Panc1 (cell line): Measurements from ENCODE around the gene SLC9A5. TPM values are rescaled to one million over a fixed set of nuclear protein-coding genes. Genes with fewer than 3 reads are reported as not detected.

Experiments
- ATAC-seq: fragments of 200-7000 bp; cut with Tn5 transposase; 2 replicates; pipeline ENCODE4 v1.9.1; 2020; ENCODE audit warnings: mild to moderate bottlenecking, moderate library complexity
- BruUV-seq: library from RNA; stranded (reverse); fragments of 400-500 nt; replicated peaks from 2 replicates; lab custom pipeline; 2021; lab: Mats Ljungman, UMichigan
- CTCF ChIA-PET: fragments of 300-600 bp; sonication (Branson Sonifier 250); formaldehyde crosslinking; loops from one replicate; lab custom pipeline; 2022; ENCODE audit warnings: antibody characterized with exemption; lab: Charles Lee
- POLR2A ChIA-PET: fragments of 300-600 bp; sonication (Branson Sonifier 250); formaldehyde crosslinking; loops from one replicate; lab custom pipeline; 2022; ENCODE audit warnings: antibody characterized with exemption; lab: Charles Lee
- DNase-seq: peaks from one replicate; pipeline ENCODE4 v3.0.0-alpha.2; 2010; ENCODE audit warnings: low read depth, low spot score
- H3K27ac ChIP-seq: 2 replicates; pipeline ENCODE4 v1.5.1; 2011; ENCODE audit warnings: mild to moderate bottlenecking, low read length, inconsistent platforms
- H3K27me3 ChIP-seq: fragments of 200-500 bp; sonication (Bioruptor generic); 2 replicates; pipeline ENCODE4 v1.6.0; 2014; ENCODE audit warnings: low read length, inconsistent platforms; ENCODE audit not compliant: control insufficient read depth, insufficient read depth
- H3K36me3 ChIP-seq: fragments of 200-500 bp; sonication (Bioruptor generic); 2 replicates; pipeline ENCODE4 v1.5.1; 2014; ENCODE audit warnings: inconsistent platforms, mild to moderate bottlenecking, low read length, moderate library complexity; ENCODE audit not compliant: control insufficient read depth, insufficient read depth
- H3K4me1 ChIP-seq: 2 replicates; pipeline ENCODE4 v1.5.1; 2011; ENCODE audit warnings: inconsistent platforms, mild to moderate bottlenecking, low read length, moderate library complexity; ENCODE audit not compliant: control insufficient read depth, insufficient read depth
- H3K4me3 ChIP-seq, 2 experiments: 2 replicates each; pipeline ENCODE4 v1.5.1; 2011 to 2012; ENCODE audit warnings: low read depth in 2 of 2, low read length in 2 of 2, mild to moderate bottlenecking in 2 of 2, inconsistent platforms in 1 of 2, moderate library complexity in 1 of 2
- H3K9me3 ChIP-seq: fragments of 200-500 bp; sonication (Bioruptor generic); 2 replicates; pipeline ENCODE4 v1.5.1; 2014; ENCODE audit warnings: low read depth, mild to moderate bottlenecking, inconsistent platforms, low read length, moderate library complexity; ENCODE audit not compliant: control insufficient read depth, insufficient read depth
- POLR2AphosphoS5 ChIP-seq: IDR thresholded peaks from 2 replicates; pipeline ENCODE4 v1.6.1; 2012; ENCODE audit warnings: mild to moderate bottlenecking, low read depth, low read length, moderate library complexity
- REST ChIP-seq, 2 experiments: IDR thresholded peaks; 2 replicates each; pipeline ENCODE4 v1.6.1; 2011 to 2012; ENCODE audit warnings: low read depth in 2 of 2, control low read depth in 1 of 2, low read length in 1 of 2, mild to moderate bottlenecking in 1 of 2, moderate library complexity in 1 of 2; ENCODE audit not compliant: insufficient read depth in 1 of 2
- SIN3A ChIP-seq: IDR thresholded peaks from 2 replicates; pipeline ENCODE4 v1.6.1; 2012; ENCODE audit warnings: low read depth, mild to moderate bottlenecking, low read length, moderate library complexity, borderline replicate concordance; ENCODE audit not compliant: insufficient read depth
- TCF7L2 ChIP-seq: IDR thresholded peaks from 2 replicates; pipeline ENCODE4 v1.6.1; 2011; ENCODE audit warnings: mild to moderate bottlenecking, low read depth, low read length, inconsistent platforms
- in situ Hi-C: cut with HindIII; loops from 2 replicates; pipeline ENCODE4 v1.10.0; 2016; ENCODE audit warnings: low sequenced_read_pairs, low pct_unique_long_range_greater_than_20kb
- intact Hi-C: fragments of 100-400 bp; cut with micrococcal nuclease; formaldehyde crosslinking; loops from one replicate; pipeline ENCODE4 v1.10.0; 2022; ENCODE audit not compliant: unreplicated experiment
- total RNA-seq: library from RNA; stranded (reverse); gene quantifications from one replicate; pipeline ENCODE4 v1.2.1, GENCODE V29; 2021; ENCODE audit not compliant: unreplicated experiment
- TF ChIP-seq, protein P1 (sequence below): fragments of 450-650 bp; IDR thresholded peaks from 2 replicates; pipeline ENCODE4 v1.5.1; 2017; ENCODE audit warnings: mild to moderate bottlenecking

Gene SLC9A5
- total RNA-seq, 1 experiment from 2014 or later, result 1.7 TPM

- intact Hi-C loops (no loop called here), in situ Hi-C loops (no loop called here)
- TF ChIP-seq, protein P1, sequence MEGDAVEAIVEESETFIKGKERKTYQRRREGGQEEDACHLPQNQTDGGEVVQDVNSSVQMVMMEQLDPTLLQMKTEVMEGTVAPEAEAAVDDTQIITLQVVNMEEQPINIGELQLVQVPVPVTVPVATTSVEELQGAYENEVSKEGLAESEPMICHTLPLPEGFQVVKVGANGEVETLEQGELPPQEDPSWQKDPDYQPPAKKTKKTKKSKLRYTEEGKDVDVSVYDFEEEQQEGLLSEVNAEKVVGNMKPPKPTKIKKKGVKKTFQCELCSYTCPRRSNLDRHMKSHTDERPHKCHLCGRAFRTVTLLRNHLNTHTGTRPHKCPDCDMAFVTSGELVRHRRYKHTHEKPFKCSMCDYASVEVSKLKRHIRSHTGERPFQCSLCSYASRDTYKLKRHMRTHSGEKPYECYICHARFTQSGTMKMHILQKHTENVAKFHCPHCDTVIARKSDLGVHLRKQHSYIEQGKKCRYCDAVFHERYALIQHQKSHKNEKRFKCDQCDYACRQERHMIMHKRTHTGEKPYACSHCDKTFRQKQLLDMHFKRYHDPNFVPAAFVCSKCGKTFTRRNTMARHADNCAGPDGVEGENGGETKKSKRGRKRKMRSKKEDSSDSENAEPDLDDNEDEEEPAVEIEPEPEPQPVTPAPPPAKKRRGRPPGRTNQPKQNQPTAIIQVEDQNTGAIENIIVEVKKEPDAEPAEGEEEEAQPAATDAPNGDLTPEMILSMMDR, result no peak
- TF ChIP-seq TCF7L2 (no peak), SIN3A (no peak)
- ChIA-PET CTCF (no interaction called here), POLR2A (no interaction called here)
- Histone ChIP-seq H3K27me3 (no peaks in the 10 kb centered on the region), H3K27ac (no peak overlapping the region), H3K4me1 (no peaks in the 10 kb centered on the region), H3K4me3 (no peak overlapping the region), H3K36me3 (no peaks in the 10 kb centered on the region), H3K9me3 (no peaks in the 10 kb centered on the region)
- no TSS peak for BruUV-seq
- DNase-seq (no peak), ATAC-seq (peak; percentile 20; the same call in 1 of the 2 replicates)
Observed at GRCh38 chr16:67215706-67216105, 33.1 kb upstream of the SLC9A5 start.

DNA sequence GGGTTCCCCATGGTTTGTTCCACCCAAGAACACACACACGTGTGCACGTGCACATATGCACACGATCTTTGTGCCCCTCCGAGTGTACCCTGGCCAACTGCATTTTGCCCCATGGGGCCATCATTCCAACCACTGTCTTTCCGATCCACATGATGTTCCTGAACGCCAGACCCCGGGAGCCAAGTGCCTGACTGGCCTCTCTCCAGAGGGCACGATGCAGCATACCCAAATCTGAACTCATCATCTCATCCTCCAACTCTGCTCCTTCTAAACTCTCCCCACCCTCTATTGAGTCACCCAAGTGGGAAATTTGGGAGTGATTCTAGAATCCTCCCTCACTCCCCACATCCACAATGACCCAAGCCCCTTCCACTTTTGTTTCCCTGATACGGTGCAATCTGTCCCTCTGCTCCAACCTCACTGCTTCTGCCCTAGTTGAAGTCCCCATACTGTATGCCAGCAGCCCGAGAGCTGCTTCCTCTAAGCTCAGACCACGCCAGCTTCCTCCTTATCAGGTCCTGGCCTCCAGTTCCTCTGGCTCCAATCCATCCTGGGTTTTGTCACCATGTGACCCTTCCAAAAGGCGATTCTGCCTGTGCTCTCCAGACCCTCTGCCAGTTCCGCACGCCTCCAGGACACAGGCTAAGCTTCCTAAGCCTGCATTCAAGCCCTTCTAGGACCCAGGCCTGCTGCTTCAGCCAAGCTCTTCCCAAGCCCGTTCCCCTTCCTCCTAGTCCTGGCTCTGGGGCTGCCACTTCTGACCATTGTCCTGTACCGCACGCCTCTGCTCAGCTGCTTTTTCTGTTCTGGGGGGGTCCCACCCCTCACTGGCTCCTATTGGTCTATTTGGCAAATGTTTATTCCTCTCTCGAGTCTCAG lies 31.9 kb upstream of the SLC9A5 start:
- ChIA-PET CTCF (interaction anchor here (0.6 kb wide), 1 partner anchor 118 kb away, joined by 3 read pairs; no protein-coding TSS in a partner anchor), POLR2A (no interaction called here)
- TF ChIP-seq POLR2AphosphoS5, result no peak
- Histone ChIP-seq H3K27me3 (no peaks in the 10 kb centered on the region), H3K4me3 (no peak overlapping the region), H3K4me1 (no peaks in the 10 kb centered on the region), H3K9me3 (no peaks in the 10 kb centered on the region), H3K27ac (no peak overlapping the region), H3K36me3 (no peaks in the 10 kb centered on the region)
- intact Hi-C loops (no loop called here), in situ Hi-C loops (no loop called here)
- ATAC-seq (no peak), DNase-seq (no peak)
- no TSS peak for BruUV-seq

DNA sequence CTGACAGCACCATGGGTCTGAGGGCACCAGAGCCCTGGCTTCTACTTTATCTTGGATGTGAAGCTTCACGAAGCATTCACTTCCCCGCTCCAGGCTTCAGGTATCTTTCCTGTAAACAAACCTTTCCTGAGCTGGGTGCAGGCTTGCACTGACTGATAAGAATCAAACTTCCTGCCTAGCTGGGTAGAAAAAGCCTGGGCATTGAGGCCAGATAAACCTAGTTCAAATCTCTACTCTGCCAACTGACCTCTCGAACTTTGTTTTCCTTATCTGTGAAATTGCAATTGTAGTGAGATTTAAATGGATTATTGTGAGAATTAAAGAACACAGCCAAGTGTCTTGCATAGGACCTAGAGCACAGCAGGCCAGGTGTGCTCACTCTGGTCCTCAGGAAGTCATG lies 24.8 kb upstream of the SLC9A5 start:
- Histone ChIP-seq H3K4me3 (no peak overlapping the region), H3K27ac (no peak overlapping the region), H3K36me3 (peaks cover 5% of the 10 kb centered on the region; the same call in 1 of the 2 replicates), H3K27me3 (no peaks in the 10 kb centered on the region), H3K9me3 (no peaks in the 10 kb centered on the region), H3K4me1 (peaks cover 4% of the 10 kb centered on the region; the same call in 1 of the 2 replicates)
- BruUV-seq, result no TSS peak
- no peak for TF ChIP-seq TCF7L2
- TF ChIP-seq, protein P1, result no peak
- TF ChIP-seq SIN3A, result no peak
- no peak for TF ChIP-seq POLR2AphosphoS5
- TF ChIP-seq REST (IDR thresholded peaks at IDR 0.05; ENCODE audit: insufficient read depth in 1 of 2, low read depth in 2 of 2, low read length in 1 of 2), result no peak
- CTCF ChIA-PET, result no interaction called here
- in situ Hi-C loops, result no loop called here
- ATAC-seq (no peak), DNase-seq (no peak)
- intact Hi-C loops, result no loop called here
- POLR2A ChIA-PET, result interaction anchor here (0.7 kb wide), 1 partner anchor 210 kb away, joined by 3 read pairs; no protein-coding TSS in a partner anchor
